GM04503 (cell line): Measurements from ENCODE around the gene TTBK1.

Experiments
- DNase-seq: peaks from one replicate; pipeline ENCODE4 v3.0.0-alpha.2; 2012; ENCODE audit warnings: low read depth

The TTBK1 gene

DNA sequence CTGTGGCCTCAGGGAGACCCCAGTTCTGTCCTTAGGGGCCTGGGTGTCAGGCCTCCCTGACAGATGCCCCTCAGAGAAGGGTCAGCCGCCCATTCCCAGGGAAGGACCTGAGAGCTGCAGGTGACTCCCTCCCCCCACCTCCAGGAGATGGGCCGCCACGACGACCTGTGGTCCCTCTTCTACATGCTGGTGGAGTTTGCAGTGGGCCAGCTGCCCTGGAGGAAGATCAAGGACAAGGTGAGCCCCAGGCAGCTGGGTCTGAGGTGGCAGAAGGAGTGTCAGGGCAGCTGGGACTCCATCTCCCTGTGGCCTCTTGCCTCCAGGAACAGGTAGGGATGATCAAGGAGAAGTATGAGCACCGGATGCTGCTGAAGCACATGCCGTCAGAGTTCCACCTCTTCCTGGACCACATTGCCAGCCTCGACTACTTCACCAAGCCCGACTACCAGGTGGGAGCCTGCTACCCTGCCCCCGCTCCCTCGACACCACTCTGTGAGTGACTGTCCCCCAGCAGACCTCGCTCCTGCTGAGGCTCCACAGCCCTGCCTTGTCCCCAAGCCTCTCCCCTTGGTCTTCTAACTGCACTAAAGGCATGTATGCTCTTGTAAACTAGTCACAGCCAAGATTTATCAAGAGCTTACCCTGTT lies 12.2 kb downstream of the TTBK1 start:
- DNase-seq = no peak

DNA sequence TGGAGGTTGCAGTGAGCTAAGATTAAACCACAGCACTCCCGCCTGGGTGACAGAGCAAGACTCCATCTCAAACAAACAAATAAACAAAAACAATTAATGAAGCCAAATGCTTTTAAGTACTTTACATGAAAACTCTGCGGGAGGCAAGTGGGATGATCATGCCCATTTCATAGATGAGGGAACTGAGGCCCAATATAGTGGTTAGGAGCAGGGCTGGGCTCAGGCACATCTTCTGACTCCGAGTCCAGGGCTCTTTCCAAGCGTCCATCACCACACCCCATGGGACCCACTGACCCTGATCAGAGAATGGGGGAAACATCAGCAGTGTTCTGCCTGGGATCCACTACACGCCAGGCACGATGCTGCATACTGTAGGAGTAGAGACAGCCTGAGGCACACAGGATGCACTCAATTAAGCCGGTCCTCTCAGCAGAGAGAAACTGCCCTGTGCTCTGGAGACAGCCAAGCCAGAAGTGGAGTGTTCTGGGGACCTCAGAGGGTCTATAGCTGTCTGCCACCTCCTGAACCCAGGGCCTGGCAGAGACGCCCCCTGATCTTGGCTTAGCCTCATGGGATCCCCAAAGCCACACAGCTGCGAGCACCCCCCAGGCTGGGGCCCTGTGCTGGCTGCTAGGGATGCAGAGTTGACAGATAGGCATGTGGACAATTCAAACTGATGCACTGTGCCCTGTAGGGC lies 13.5 kb downstream of the TTBK1 start:
- no peak for DNase-seq

DNA sequence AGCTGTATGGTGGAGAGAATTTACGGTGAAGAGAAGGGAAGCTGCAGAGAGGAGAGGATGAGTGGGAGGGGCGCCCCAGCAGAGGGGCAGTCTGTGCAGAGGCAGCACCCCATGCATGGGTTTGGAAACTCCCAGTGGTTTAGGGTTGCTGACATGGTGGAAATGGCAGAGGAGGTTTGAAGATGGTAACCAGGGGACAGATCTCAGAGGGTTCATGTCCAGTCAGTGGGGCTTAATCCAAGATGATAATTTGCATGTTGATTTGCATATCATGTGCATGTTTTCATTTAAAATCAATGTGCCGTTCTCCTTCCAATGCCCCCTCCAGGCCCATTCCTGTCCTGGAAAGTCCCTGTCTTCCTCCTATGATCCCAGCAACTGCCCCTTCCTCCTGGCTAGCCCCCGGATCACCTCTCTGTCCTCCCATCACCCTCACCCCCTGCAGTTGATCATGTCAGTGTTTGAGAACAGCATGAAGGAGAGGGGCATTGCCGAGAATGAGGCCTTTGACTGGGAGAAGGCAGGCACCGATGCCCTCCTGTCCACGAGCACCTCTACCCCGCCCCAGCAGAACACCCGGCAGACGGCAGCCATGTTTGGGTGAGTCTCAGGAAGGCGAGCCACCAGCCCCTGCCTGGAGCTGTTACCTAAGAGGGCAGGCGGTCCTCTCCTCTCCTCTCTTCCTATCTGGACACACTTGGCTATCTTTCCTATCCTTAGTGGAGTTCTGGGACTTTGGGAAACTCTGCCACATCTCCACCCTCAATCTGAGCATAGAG lies 14.3 kb downstream of the TTBK1 start:
- DNase-seq = no peak

DNA sequence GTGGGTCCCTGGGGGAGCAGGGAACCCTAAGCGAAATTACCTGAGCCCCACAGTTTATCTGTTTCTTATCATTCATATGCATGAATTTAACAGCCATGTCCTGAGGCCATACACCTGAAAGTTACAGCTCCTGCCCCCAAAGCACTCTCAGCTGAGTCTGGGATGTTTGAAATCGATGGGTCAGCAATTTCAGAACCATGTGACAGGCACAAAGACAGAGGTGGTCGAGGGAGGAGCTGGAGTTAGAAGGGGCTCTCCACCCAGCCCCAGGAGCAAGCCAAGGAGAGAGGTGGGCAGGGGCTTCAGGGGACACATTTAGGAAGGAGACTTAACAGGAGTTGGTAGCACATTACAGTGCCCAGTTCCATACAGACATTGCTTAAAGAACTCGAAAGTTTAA lies 14.9 kb downstream of the TTBK1 start:
- no peak for DNase-seq

DNA sequence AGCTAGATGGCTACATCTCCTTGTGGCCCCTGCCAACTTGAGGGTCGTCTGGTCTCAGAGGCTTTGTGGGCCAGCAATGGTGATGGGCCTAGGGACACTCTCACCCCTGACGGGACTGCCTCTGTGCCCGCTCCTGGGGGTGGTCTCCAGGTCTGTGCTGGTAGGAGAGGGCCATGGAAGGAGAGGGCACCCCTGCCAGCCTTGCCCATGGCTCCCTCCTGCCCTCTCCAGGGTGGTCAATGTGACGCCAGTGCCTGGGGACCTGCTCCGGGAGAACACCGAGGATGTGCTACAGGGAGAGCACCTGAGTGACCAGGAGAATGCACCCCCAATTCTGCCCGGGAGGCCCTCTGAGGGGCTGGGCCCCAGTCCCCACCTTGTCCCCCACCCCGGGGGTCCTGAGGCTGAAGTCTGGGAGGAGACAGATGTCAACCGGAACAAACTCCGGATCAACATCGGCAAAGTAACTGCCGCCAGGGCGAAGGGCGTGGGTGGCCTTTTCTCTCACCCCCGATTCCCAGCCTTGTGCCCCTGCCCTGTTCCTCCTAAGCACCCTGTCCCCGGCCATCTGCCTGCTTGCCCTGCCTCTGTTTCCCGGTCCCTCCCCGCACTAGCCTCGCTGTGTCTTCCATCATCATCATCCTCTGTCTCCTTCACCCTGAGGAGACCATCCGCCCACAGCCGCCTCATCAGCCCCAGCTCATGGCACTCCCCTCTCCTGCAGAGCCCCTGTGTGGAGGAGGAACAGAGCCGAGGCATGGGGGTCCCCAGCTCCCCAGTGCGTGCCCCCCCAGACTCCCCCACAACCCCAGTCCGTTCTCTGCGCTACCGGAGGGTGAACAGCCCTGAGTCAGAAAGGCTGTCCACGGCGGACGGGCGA lies 15.8 kb downstream of the TTBK1 start:
- no peak for DNase-seq

DNA sequence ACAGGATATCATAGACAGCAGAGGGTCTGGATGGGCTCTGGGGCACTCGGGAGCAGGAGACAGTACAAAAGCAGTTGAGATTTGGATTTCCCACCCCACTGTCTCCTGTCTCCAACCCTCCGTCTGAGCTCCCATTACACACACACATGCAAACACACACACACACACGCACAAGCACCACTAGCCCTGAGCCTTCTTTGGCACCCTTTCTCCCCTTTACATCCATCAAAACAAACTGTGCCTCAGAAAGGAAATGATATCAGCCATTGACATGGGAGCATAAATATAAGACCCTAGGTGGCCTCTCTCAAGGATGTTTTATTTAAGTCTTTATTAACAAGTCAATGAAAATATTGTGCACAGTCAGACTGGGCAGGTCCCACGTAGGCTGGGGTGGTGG lies 17.5 kb downstream of the TTBK1 start:
- no peak for DNase-seq

DNA sequence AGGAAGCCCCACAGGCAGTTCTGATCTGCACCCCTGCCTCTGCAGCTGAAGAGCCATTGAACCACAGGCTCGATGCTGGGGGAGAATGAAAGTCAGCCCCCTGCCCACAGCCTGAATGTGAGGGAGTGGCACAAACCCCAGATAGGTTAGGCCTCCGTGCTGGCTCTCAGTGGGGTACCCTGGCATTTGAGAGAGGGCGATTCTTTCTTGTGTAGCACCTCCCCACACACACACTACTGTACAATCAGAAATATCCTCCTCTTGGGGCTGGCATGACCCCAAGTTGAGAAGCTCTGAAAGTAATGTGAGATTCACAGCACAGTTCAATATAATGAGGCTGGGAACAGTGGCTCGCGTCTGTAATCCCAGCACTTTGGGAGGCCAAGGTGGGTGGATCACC lies 17.9 kb downstream of the TTBK1 start:
- DNase-seq = no peak

DNA sequence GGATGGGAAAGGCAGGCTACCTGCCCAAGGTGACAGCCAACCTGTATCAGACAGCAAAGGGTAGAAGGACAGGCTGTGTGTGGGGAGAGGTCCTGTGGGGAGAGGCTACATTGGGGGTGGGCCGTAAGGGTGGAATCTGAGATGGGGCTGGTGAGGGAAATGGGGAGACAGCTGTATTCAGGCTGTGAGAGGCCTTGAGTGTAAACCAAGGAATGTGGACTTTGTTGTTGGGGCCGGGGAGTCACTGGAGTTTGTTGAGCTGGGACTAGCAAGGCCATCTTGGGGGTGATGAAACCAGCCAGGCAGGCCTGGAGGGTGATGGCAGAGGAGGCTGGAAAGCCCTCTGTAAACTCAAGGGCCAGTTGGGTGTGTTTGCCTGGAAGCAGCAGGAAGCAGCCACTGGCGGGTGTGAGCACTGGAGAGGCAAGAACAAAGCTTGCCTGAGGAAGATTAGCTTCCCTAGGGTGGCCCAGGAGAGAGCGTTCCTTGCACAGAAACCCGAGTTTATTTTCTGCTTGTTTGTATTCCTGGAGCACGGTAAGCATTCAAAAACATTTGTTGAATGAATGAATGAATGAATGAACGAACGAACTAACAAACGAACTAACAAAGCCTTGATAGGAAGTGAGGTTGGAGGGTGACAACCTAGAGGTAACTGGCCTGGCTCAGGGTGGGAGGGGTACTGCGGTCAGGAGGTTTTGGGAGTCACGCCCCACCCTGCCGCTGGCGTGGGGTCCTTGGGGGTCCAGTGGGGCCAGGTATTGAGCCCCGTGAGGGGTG lies 18.9 kb downstream of the TTBK1 start:
- DNase-seq = no peak

DNA sequence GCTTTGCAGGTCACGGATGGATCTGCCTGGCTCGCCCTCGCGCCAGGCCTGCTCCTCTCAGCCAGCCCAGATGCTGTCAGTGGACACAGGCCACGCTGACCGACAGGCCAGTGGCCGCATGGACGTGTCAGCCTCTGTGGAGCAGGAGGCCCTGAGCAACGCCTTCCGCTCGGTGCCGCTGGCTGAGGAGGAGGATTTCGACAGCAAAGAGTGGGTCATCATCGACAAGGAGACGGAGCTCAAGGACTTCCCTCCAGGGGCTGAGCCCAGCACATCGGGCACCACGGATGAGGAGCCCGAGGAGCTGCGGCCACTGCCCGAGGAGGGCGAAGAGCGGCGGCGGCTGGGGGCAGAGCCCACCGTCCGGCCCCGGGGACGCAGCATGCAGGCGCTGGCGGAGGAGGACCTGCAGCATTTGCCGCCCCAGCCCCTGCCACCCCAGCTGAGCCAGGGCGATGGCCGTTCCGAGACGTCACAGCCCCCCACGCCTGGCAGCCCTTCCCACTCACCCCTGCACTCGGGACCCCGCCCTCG lies 19.6 kb downstream of the TTBK1 start:
- DNase-seq = no peak

DNA sequence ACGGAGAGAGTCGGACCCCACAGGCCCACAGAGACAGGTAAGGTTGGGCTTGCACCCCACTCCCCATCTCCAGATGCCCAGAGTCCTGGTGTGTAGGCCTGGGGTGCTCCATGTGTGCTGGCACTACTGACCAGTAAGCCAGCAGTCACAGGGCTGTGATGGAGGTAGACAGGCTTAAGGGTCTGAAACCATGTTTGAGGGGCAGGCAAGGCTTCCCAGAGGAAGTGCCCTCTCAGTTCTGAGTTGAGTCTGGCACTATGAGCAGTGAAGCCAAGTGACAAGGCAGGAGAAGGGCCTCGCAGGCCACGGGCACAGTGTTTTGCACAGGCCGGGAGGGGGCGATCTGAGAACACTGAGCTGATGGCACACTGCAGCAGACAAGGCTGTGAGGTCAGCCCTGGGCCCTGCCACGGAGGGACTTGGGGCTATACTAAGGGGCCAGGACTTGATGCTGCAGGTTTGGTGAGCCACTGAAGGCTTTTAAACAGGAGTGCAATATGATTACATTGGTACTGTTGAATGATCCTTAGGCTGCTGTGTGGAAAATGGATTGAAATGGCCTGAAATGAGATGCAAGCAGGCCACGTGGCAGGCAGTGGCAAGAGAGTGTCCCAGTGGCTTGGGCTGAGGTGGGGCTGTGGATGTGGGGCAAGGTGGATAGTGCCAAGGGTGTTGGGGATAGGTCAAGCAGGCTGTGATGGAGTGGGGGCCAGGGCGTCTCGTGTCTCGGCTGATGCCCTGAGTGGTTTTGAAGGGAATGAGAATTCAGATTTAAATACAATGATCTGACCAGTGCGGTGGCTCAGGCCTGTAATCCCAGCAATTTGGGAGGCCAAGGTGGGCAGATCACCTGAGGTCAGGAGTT lies 20.3 kb downstream of the TTBK1 start:
- no peak for DNase-seq

DNA sequence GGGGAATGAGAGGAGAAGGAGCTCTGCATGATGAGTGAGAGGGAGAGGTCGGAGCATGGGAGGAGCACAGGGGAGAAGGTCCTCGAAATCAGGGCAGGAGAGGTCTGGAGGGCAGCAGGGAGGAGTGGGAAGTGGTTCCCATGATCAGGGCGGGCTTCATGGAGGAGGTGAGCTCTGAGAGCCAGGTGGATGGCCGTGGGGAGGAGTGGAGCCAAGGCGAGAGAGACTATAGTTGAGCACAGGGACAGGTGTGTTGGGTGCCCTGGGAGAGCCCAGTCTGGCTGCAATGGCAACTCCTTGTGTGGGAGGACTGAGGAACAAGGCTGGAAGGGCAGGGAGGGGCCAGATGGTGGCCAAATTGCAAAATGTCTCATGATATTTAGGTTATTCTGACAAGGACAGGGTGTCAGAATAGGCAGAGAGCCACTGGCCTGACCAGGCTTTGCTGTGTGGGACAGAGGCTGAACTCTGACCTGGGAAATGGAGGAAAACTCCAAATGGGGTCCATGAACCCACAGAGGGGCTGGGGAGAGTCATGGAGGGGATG lies 21.4 kb downstream of the TTBK1 start:
- no peak for DNase-seq

DNA sequence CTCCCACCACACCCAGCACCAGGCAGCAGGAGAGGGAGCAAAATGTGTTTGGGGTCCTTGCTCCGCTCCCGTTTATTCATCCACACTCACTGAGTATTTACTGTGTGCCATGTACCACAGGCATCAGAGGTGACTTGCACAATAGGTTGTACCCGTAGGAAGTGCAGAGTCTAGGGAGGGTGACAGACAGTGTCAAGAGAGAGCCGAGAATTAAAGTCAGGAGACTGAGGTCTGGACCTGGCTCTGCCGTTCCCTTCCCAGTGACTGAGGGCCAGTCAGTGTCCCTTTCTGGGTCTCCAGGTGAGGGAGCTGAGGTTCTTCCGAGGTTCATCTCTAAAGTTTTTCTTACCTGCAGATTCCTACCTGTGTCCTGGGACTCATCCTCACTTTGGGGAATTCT lies 22.3 kb downstream of the TTBK1 start:
- no peak for DNase-seq

DNA sequence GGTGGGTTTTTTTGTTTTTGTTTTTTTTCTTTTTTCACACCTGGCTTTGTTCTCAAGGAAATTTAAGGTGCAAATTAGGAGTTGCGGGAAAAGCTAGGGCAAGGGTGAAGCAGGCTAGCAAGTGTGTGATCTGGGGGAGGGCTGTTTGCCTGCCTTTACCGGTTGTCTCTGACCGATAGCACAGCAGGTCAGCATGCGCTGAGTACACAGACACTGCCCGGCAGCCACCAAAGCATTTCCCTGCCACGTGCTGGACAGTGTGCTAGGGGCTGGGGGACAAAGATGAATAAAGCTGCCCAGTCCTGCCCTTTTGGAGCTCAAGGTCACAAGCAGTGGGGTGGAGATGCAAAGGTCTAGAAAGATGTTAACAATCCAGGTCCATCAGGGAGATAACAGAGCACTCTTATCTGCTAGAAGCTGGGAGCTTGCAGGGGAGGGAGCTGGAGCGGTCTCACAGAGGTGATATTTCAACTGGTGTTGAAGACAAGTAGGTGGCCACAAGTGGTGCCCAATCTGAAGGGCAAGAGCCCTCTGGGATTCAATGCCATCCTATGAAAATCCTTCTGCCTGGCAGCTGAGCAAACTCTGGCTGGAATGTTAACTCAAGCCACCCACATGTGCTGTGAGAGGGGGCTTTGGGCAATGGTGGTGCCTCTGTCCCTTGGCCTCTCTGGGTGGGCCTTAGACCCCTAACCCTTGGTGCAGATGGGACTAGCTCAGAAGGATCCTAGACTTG lies 24.5 kb downstream of the TTBK1 start:
- DNase-seq = no peak

DNA sequence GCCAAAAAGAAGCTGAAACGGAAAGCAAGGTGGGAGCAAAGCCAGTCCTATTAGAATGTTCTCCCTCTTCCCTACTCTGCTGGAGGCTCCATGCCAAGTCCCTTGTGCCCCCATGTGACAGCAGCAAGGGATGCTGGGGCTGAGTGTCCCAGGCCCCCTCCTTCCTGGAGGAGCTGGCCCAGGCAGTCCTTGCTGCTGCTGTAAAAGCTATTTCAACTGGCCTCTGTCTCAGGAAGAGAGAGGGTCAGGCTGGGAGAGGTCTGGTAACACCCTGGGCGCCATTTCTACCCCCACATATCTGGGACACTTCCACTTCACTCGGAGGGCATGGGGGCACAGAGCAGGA lies 25.0 kb downstream of the TTBK1 start:
- no peak for DNase-seq

DNA sequence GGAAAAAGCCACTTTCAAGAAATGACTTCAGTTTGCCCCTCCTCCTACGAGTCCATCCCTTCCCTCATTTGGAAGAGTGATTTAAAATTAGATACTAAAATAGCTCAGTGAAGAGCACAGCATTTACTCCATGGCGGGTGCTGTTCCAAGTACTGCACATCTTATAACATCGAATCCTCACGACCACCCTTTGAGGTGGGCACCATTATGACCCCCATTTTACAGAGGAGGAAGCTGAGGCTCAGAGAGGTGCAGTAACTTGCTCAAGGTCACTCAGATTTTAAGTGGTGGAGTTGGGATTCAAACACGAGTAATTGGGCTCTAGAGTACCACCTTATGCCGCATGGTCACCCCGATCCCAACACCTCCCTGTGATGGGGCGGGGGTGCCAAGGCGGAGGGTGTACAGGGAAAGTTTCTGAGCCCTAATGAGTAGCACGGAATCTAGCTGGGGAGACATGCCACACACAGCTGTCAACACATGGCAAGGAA lies 25.5 kb downstream of the TTBK1 start:
- DNase-seq = no peak

DNA sequence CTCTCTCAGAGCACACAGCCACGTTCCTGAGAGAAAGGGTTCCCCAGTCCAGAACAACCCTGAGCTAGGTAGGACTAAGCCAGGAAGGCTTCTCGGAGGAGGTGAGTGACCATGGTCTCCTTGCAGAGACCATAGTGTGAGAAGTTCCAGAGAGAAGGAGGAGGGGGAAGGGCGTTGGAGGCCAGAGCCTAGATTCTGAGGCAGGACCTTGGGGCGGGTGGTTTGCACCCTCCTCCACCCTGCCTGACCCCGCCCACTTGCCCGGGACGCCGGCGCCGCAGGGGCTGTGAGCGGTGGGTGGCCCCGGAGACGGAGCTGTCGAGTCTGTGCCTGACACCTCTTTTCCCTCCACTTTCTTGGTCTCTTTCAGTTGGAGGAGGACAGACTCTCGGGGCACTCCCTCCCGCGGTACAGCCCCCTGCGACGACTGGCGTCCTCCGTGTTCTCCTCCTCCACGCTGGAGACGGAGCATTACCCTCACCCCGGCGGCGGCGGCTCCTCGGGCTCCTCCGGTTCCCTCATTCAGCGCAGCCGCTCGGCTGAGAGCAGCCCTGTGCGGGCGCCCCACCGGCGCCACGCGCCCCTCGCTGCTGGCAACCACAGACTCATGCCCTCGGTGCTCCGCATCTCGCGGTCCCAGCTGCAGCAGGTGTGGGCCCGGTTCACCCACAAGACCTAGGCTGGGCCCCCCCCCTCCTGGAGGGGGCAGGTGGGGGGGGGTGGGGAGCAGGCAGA lies 26.2 kb downstream of the TTBK1 start:
- DNase-seq = no peak

DNA sequence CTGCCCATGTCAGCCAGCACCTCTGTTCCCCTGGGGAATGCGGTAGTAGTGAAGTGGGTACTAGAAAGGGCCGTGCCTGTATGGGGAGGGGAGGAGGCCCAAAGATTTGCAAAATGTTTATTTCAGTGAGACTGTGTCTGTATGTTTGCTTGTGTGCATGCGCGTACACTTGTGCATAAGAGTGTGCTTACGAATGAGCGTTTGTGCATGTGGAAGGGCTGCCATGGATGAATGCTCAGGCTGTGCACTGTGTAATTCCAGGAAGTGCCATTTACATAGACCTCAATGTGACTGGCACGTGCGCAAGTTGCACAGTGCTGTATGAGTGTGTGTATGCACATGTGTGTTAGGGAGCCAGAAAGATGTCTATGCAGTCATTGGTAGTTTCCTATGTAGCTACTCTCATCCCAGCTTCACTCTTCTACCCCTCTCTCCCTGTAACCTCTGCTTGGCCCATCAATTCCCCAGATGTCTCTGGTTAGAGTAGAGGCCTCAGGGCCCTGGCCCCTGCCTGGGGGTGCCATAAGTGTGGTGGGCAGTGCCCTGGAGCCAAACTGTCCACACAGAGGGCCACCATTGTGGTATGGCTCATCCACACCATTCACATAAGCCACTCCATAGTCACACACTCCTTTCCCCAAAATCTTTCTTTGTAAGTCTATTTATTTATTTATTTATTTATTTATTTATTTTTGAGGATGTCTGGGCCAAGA lies 28.0 kb downstream of the TTBK1 start:
- no peak for DNase-seq

DNA sequence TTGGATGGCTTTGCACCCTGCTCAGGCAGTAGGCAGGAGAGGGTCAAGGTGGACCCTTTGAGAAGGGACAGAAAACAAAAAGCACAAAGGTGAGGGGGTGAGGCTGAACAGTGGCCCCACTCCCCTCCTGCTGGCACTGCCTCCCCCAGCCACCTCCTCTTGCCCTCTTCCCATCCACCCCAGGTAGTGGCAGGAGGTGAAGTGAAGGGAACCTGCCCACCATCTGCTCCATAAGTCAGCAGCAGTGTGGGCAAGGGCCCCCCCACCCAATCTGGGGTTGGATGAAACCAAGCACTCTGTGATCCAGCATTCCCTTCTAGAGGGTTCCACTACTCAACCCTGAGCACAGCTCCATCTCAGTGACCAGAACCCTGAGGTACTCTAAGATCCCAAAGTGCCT lies 28.7 kb downstream of the TTBK1 start:
- no peak for DNase-seq
